ENCODE results near the gene ACYP2.
"Not testable (repeated sequence)": the region's sequence is repeated elsewhere in the genome, so short reads cannot be mapped to it uniquely, and the experiment has no call there.

ACYP2 gene

GRCh38 chr2:54247115-54247514 is 131.7 kb downstream of the ACYP2 start:
- Mint-ChIP-seq H3K4me1 (no peaks in the 10 kb centered on the region), H3K9me3 (no peaks in the 10 kb centered on the region), H3K4me3 (no peak overlapping the region), H3K36me3 (no peaks in the 10 kb centered on the region), H3K27me3 (no peaks in the 10 kb centered on the region), H3K27ac (no peak overlapping the region)
- DNase-seq, result no peak
- CTCF ChIA-PET, result no interaction called here

GRCh38 chr2:54249629-54250028 is 134.2 kb downstream of the ACYP2 start:
- Mint-ChIP-seq H3K27ac (no peak overlapping the region), H3K4me3 (no peak overlapping the region), H3K27me3 (no peaks in the 10 kb centered on the region), H3K4me1 (no peaks in the 10 kb centered on the region), H3K9me3 (no peaks in the 10 kb centered on the region), H3K36me3 (no peaks in the 10 kb centered on the region)
- CTCF ChIA-PET, result no interaction called here
- no peak for DNase-seq

GRCh38 chr2:54254180-54254579 is 138.8 kb downstream of the ACYP2 start:
- DNase-seq, result no peak
- CTCF ChIA-PET, result no interaction called here
- H3K9me3 Mint-ChIP-seq, result no peaks in the 10 kb centered on the region
- H3K4me1 Mint-ChIP-seq, result no peaks in the 10 kb centered on the region
- no peaks in the 10 kb centered on the region for H3K36me3 Mint-ChIP-seq
- H3K4me3 Mint-ChIP-seq, result no peak overlapping the region
- H3K27ac Mint-ChIP-seq, result no peak overlapping the region
- no peaks in the 10 kb centered on the region for H3K27me3 Mint-ChIP-seq

GRCh38 chr2:54255230-54256090 is 140.0 kb downstream of the ACYP2 start:
- Mint-ChIP-seq H3K4me1 (no peaks in the 10 kb centered on the region), H3K9me3 (no peaks in the 10 kb centered on the region), H3K36me3 (no peaks in the 10 kb centered on the region), H3K27ac (no peak overlapping the region), H3K27me3 (no peaks in the 10 kb centered on the region), H3K4me3 (no peak overlapping the region)
- DNase-seq, result no peak
- CTCF ChIA-PET, result no interaction called here

GRCh38 chr2:54256091-54256694 is 140.8 kb downstream of the ACYP2 start, which contains the start of gene TSPYL6:
TSS of gene TSPYL6 (minus strand) at chr2:54256229. CDS start at chr2:54256151, 78 bp downstream.
- CTCF ChIA-PET, result no interaction called here
- no peak within 1 kb of the TSS for H3K27ac Mint-ChIP-seq
- no peak for DNase-seq

GRCh38 chr2:54258166-54258565 is 142.8 kb downstream of the ACYP2 start:
- Mint-ChIP-seq H3K9me3 (no peaks in the 10 kb centered on the region), H3K4me3 (no peak overlapping the region), H3K27ac (no peak overlapping the region), H3K4me1 (no peaks in the 10 kb centered on the region), H3K36me3 (no peaks in the 10 kb centered on the region), H3K27me3 (no peaks in the 10 kb centered on the region)
- CTCF ChIA-PET, result no interaction called here
- DNase-seq, result no peak

More at GRCh38 chr2:54256091-54256694, 140.8 kb downstream of the ACYP2 start, which contains the start of gene TSPYL6:
- Mint-ChIP-seq H3K4me3 (no peak within 1 kb of the TSS), H3K4me1 (no peaks in the 10 kb centered on the region), H3K27me3 (no peaks in the 10 kb centered on the region), H3K9me3 (no peaks in the 10 kb centered on the region), H3K36me3 (no peaks in the 10 kb centered on the region)

GRCh38 chr2:54259413-54260240 is 144.2 kb downstream of the ACYP2 start:
- Mint-ChIP-seq H3K4me1 (no peaks in the 10 kb centered on the region), H3K4me3 (no peak overlapping the region), H3K9me3 (no peaks in the 10 kb centered on the region), H3K36me3 (no peaks in the 10 kb centered on the region), H3K27ac (no peak overlapping the region), H3K27me3 (no peaks in the 10 kb centered on the region)
- DNase-seq, result no peak
- CTCF ChIA-PET, result interaction anchor here (0.6 kb wide), 1 partner anchor 281 kb away, joined by 3 read pairs; no protein-coding TSS in a partner anchor

- DNase-seq, result no peak
- Mint-ChIP-seq H3K36me3 (no peaks in the 10 kb centered on the region), H3K9me3 (no peaks in the 10 kb centered on the region), H3K27ac (no peak overlapping the region), H3K4me3 (no peak overlapping the region), H3K4me1 (no peaks in the 10 kb centered on the region), H3K27me3 (no peaks in the 10 kb centered on the region)
- CTCF ChIA-PET, result interaction anchor here (0.6 kb wide), 1 partner anchor 282 kb away, joined by 3 read pairs; no protein-coding TSS in a partner anchor
These were observed 144.8 kb downstream of the ACYP2 start for GRCh38 chr2:54260241-54260595.

- CTCF ChIA-PET, result no interaction called here
- H3K4me3 Mint-ChIP-seq, result no peak overlapping the region
- H3K4me1 Mint-ChIP-seq, result no peaks in the 10 kb centered on the region
- H3K9me3 Mint-ChIP-seq, result no peaks in the 10 kb centered on the region
- no peak overlapping the region for H3K27ac Mint-ChIP-seq
- DNase-seq, result no peak
- H3K36me3 Mint-ChIP-seq, result no peaks in the 10 kb centered on the region
- H3K27me3 Mint-ChIP-seq, result no peaks in the 10 kb centered on the region
These were observed 146.1 kb downstream of the ACYP2 start for GRCh38 chr2:54261537-54261936.

- H3K4me1 Mint-ChIP-seq, result no peaks in the 10 kb centered on the region
- CTCF ChIA-PET, result no interaction called here
- no peak for DNase-seq
- H3K9me3 Mint-ChIP-seq, result no peaks in the 10 kb centered on the region
- no peak overlapping the region for H3K27ac Mint-ChIP-seq
- no peaks in the 10 kb centered on the region for H3K36me3 Mint-ChIP-seq
- H3K4me3 Mint-ChIP-seq, result no peak overlapping the region
- no peaks in the 10 kb centered on the region for H3K27me3 Mint-ChIP-seq
These were observed 146.8 kb downstream of the ACYP2 start for GRCh38 chr2:54262015-54262765.

- H3K27ac Mint-ChIP-seq, DNase-seq, H3K9me3 Mint-ChIP-seq, H3K4me1 Mint-ChIP-seq, H3K36me3 Mint-ChIP-seq, H3K4me3 Mint-ChIP-seq, CTCF ChIA-PET, H3K27me3 Mint-ChIP-seq: not testable (repeated sequence)
These were observed 149.7 kb downstream of the ACYP2 start for GRCh38 chr2:54265081-54265480.

- Mint-ChIP-seq H3K36me3 (peaks cover 2% of the 10 kb centered on the region), H3K27ac (no peak overlapping the region), H3K4me1 (peaks cover 8% of the 10 kb centered on the region), H3K27me3 (no peaks in the 10 kb centered on the region), H3K4me3 (no peak overlapping the region), H3K9me3 (no peaks in the 10 kb centered on the region)
- CTCF ChIA-PET, result no interaction called here
- DNase-seq, result no peak
These were observed 152.2 kb downstream of the ACYP2 start for GRCh38 chr2:54267577-54267976.

- Mint-ChIP-seq H3K9me3 (peaks cover 4% of the 10 kb centered on the region), H3K4me3 (no peak overlapping the region), H3K36me3 (peaks cover 5% of the 10 kb centered on the region), H3K27ac (no peak overlapping the region), H3K4me1 (peaks cover 17% of the 10 kb centered on the region), H3K27me3 (no peaks in the 10 kb centered on the region)
- DNase-seq, result no peak
- CTCF ChIA-PET, result no interaction called here
These were observed 155.8 kb downstream of the ACYP2 start for GRCh38 chr2:54271189-54271588.

Data from activated naive CD4-positive, alpha-beta T cell treated with anti-CD3 and anti-CD28 coated beads, Interleukin-2, amount 10 ng/mL, durations not matched to agents 7 days and 5 days (primary cell).